Type B pancreatic cell (in vitro differentiated cells): ENCODE data around the gene NT5DC2. TPM values are rescaled to one million over a fixed set of nuclear protein-coding genes. Genes with fewer than 3 reads are reported as not detected.

ENCODE experiments used
- DNase-seq: peaks from one replicate; pipeline ENCODE4 v3.0.0; 2021; ENCODE audit warnings: mixed read lengths; ENCODE audit not compliant: unreplicated experiment; ENCODE audit errors: extremely low spot score
- H3K27ac Mint-ChIP-seq: 2 replicates; pipeline ENCODE4 v1.8.0; 2021; ENCODE audit warnings: mild to moderate bottlenecking, mixed read lengths
- H3K27me3 Mint-ChIP-seq: 2 replicates; pipeline ENCODE4 v1.8.0; 2021; ENCODE audit warnings: mixed read lengths
- H3K36me3 Mint-ChIP-seq: 2 replicates; pipeline ENCODE4 v1.8.0; 2021; ENCODE audit warnings: mixed read lengths
- H3K4me1 Mint-ChIP-seq: one replicate; pipeline ENCODE4 v1.8.0; 2021; ENCODE audit warnings: mixed read lengths; ENCODE audit not compliant: unreplicated experiment
- H3K4me3 Mint-ChIP-seq: 2 replicates; pipeline ENCODE4 v1.8.0; 2021; ENCODE audit warnings: mild to moderate bottlenecking, mixed read lengths
- H3K9me3 Mint-ChIP-seq: 2 replicates; pipeline ENCODE4 v1.8.0; 2021; ENCODE audit warnings: mixed read lengths
- total RNA-seq: library from RNA; stranded (reverse); gene quantifications from 2 replicates; pipeline ENCODE4 v1.2.1, GENCODE V29; 2021; ENCODE audit warnings: low replicate concordance
- TF ChIP-seq, protein P1 (sequence below): fragments of 200-600 bp; sonication (generic); conservative IDR thresholded peaks from 2 replicates; pipeline ENCODE4 v1.5.0; 2021; ENCODE audit warnings: antibody characterized with exemption, mild to moderate bottlenecking

Gene NT5DC2
- total RNA-seq, 1 donor from 2014 or later, result 231 TPM

DNA sequence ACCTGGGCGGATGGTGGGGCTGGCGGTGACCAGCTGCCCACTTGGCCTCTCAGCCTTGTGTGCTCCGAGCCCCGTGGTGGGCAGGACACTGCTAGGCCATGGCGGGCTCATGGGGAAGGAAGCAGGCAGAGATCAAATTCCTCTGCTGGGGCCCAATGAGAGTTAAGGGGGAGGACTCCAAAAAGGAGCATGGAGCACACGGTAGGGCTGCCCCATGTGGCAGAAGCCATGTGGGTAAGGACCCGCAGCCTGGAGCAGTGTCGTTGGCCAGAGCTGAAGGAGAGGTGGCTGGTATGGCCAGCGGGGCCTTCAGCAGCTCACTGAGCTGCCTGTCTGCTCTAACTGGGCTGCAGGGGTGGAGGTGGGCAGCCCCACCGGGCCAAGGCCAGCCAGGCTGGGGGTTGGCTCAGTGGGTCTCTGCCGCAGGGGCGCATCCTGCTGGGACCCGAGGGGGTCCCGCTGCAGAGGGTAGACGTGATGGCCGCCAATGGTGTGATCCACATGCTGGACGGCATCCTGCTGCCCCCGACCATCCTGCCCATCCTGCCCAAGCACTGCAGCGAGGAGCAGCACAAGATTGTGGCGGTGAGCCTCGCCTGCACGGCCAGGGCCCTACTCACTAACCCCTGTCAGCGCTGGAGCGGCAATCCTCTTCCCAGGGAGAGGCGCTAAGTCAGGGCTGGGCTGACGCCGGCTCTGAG lies 27.2 kb downstream of the NT5DC2 start:
- Mint-ChIP-seq H3K4me3 (no peak overlapping the region), H3K9me3 (no peaks in the 10 kb centered on the region)
- TF ChIP-seq, protein P1, sequence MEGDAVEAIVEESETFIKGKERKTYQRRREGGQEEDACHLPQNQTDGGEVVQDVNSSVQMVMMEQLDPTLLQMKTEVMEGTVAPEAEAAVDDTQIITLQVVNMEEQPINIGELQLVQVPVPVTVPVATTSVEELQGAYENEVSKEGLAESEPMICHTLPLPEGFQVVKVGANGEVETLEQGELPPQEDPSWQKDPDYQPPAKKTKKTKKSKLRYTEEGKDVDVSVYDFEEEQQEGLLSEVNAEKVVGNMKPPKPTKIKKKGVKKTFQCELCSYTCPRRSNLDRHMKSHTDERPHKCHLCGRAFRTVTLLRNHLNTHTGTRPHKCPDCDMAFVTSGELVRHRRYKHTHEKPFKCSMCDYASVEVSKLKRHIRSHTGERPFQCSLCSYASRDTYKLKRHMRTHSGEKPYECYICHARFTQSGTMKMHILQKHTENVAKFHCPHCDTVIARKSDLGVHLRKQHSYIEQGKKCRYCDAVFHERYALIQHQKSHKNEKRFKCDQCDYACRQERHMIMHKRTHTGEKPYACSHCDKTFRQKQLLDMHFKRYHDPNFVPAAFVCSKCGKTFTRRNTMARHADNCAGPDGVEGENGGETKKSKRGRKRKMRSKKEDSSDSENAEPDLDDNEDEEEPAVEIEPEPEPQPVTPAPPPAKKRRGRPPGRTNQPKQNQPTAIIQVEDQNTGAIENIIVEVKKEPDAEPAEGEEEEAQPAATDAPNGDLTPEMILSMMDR, result no peak

DNA sequence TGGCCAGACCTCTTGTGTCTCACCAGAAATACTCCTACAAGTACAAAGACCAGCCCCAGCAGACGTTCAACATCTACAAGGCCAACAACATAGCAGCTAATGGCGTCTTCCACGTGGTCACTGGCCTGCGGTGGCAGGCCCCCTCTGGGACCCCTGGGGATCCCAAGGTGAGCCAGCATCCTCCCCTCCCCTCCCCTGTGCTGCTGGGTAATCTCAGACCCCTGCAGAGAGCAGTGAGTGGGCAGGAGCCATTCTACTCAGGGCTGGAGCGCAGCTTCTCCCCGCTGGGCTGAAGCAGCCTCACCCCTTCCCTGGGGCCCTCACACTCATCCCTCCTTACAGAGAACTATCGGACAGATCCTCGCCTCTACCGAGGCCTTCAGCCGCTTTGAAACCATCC lies 28.7 kb downstream of the NT5DC2 start:
- H3K9me3 Mint-ChIP-seq, result no peaks in the 10 kb centered on the region
- H3K27ac Mint-ChIP-seq, result no peak overlapping the region
- TF ChIP-seq, protein P1, result no peak
- H3K27me3 Mint-ChIP-seq, result no peaks in the 10 kb centered on the region
- no peaks in the 10 kb centered on the region for H3K4me1 Mint-ChIP-seq
- H3K4me3 Mint-ChIP-seq, result no peak overlapping the region
- DNase-seq, result no peak
- H3K36me3 Mint-ChIP-seq, result no peaks in the 10 kb centered on the region

More for the DNA sequence above, 27.2 kb downstream of the NT5DC2 start:
- Mint-ChIP-seq H3K4me1 (no peaks in the 10 kb centered on the region), H3K27me3 (no peaks in the 10 kb centered on the region), H3K36me3 (no peaks in the 10 kb centered on the region), H3K27ac (no peak overlapping the region)
- DNase-seq, result no peak

DNA sequence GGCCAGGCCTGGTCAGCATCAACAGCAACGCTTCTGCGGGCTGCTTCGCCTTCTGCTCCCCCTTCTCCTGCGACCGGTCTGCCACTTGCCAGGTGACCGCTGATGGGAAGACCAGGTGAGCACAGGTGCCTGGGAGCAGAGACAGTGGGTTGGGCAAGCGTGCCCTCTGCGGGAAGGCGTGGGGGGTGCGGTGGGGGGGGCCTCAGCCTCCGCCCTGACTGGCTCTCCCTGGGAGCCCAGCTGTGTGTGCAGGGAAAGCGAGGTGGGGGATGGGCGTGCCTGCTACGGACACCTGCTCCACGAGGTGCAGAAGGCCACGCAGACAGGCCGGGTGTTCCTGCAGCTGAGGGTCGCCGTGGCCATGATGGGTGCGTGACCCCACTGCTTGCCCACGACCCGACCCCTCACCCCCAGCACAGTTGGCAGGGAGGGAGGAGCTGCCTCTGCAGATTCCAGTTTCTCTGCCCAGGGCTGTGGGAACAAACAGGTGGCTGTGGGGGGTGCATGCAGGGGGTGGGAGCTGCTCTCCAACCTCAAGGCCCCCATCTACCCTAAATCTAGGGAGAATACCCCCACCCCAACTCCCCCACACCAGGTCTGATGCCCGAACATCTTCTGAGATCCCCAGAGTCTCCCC lies 29.8 kb downstream of the NT5DC2 start:
- H3K36me3 Mint-ChIP-seq, result no peaks in the 10 kb centered on the region
- no peaks in the 10 kb centered on the region for H3K27me3 Mint-ChIP-seq
- H3K4me1 Mint-ChIP-seq, result no peaks in the 10 kb centered on the region
- DNase-seq, result no peak
- no peak overlapping the region for H3K4me3 Mint-ChIP-seq
- TF ChIP-seq, protein P1, result no peak
- no peak overlapping the region for H3K27ac Mint-ChIP-seq
- no peaks in the 10 kb centered on the region for H3K9me3 Mint-ChIP-seq

DNA sequence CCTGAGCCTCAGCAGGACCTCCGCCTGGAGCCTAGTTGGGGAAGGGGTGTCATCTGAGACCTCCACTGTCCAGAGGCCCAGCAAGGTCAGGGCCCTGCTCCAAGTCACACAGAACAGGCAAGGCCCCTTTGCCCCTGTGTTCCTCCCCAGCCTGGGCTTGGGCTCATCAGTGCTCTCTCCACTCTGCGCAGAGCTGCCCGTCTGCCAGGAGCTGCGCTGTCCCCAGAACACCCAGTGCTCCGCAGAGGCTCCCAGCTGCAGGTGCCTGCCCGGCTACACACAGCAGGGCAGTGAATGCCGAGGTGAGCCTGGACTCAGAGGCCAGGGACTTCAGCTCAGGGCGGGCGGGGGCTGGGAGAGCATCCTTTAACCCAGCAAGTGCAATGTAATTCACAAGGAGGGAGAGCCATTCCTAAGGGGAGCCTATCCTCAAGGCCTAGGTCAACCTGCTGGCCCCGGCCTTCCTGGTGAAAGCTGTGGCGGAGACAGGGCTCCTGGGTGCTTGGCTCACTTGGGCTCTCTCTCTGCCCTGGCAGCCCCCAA lies 30.8 kb downstream of the NT5DC2 start:
- Mint-ChIP-seq H3K4me3 (no peak overlapping the region), H3K27me3 (no peaks in the 10 kb centered on the region), H3K36me3 (no peaks in the 10 kb centered on the region), H3K27ac (no peak overlapping the region), H3K4me1 (no peaks in the 10 kb centered on the region), H3K9me3 (no peaks in the 10 kb centered on the region)
- TF ChIP-seq, protein P1, result no peak
- DNase-seq, result no peak

DNA sequence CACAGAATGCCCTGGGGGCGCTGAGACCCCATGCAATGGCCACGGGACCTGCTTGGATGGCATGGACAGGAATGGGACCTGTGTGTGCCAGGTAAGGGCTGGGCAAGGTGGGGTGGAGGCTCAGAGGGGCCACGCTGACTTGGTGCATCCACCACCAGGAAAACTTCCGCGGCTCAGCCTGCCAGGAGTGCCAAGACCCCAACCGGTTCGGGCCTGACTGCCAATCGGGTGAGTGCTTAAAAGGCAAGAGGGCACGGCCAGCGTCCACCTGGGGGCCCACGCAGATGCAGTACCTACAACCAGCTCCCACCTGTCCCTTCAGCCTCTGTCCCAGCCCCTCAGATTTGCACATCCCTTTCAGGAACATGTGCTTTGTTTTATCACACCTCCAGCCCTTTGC lies 31.7 kb downstream of the NT5DC2 start:
- Mint-ChIP-seq H3K9me3 (no peaks in the 10 kb centered on the region), H3K36me3 (no peaks in the 10 kb centered on the region), H3K27me3 (no peaks in the 10 kb centered on the region), H3K27ac (no peak overlapping the region), H3K4me3 (no peak overlapping the region), H3K4me1 (no peaks in the 10 kb centered on the region)
- TF ChIP-seq, protein P1, result no peak
- no peak for DNase-seq
